ENCODE measurements around the gene TBC1D2B. TPM values are rescaled to one million over a fixed set of nuclear protein-coding genes. Genes with fewer than 3 reads are reported as not detected.
"Not testable (repeated sequence)": the region's sequence is repeated elsewhere in the genome, so short reads cannot be mapped to it uniquely, and the experiment has no call there.

The TBC1D2B gene
- total and polyA plus RNA-seq, 10 donors = 9.4 to 131 (median 97.4) TPM

- peak; percentile 74 for DNase-seq
- Histone ChIP-seq H3K27ac (peak overlapping the region in 6 of 8 donors; percentile 38 to 72 (median 63)), H3K4me1 (peaks cover 25 to 70% (median 45%) of the 10 kb centered on the region in 6 donors), H3K36me3 (peaks cover 0 to 34% (median 0%) of the 10 kb centered on the region in 6 donors), H3K9me3 (no peaks in the 10 kb centered on the region), H3K4me3 (no peak overlapping the region), H3K27me3 (replicated peaks in 1 of 7) (no peaks in the 10 kb centered on the region)
- intact Hi-C loops (cut with DNase I; ENCODE audit: low total_unique reads) = no loop called here
- no peak for TF ChIP-seq POLR2AphosphoS5 (IDR thresholded peaks at IDR 0.05)
- TF ChIP-seq CTCF (IDR thresholded peaks at IDR 0.05 in 8 of 11, conservative IDR thresholded peaks at IDR 0.05 in 3 of 11) = no peak
- TF ChIP-seq POLR2A (IDR thresholded peaks at IDR 0.05) = no peak
- WGBS, 5 donors = 65 to 83% (median 71%) methylated on average over 10 to 12 of the region's 12 CpGs
These were observed 86.5 kb downstream of the TBC1D2B start for GRCh38 chr15:77991029-77991406.

GRCh38 chr15:77989296-77990143, 88.0 kb downstream of the TBC1D2B start:
- DNase-seq = peak; percentile 76
- Histone ChIP-seq H3K4me3 (no peak overlapping the region), H3K4me1 (peaks cover 25 to 60% (median 45%) of the 10 kb centered on the region in 6 donors), H3K36me3 (peaks cover 0 to 25% (median 0%) of the 10 kb centered on the region in 6 donors), H3K27me3 (replicated peaks in 1 of 7) (no peaks in the 10 kb centered on the region), H3K27ac (peak overlapping the region in 3 of 8 donors; percentile 41 to 68 (median 62)), H3K9me3 (no peaks in the 10 kb centered on the region)
- WGBS, 5 donors = 62 to 75% (median 67%) methylated on average over 7 to 22 of the region's 22 CpGs
- intact Hi-C loops (cut with DNase I; ENCODE audit: low total_unique reads) = no loop called here
- TF ChIP-seq POLR2A (IDR thresholded peaks at IDR 0.05) (no peak), POLR2AphosphoS5 (IDR thresholded peaks at IDR 0.05) (no peak), CTCF (IDR thresholded peaks at IDR 0.05 in 8 of 11, conservative IDR thresholded peaks at IDR 0.05 in 3 of 11) (no peak)

- no peaks in the 10 kb centered on the region for H3K9me3 ChIP-seq
- H3K4me1 ChIP-seq = peaks cover 18 to 58% (median 40%) of the 10 kb centered on the region in 6 donors
- H3K27me3 ChIP-seq (replicated peaks in 1 of 7) = no peaks in the 10 kb centered on the region
- WGBS, 5 donors = 65 to 84% (median 79%) methylated on average over 27 to 34 of the region's 34 CpGs
- no peak overlapping the region for H3K27ac ChIP-seq
- H3K36me3 ChIP-seq = peaks cover 0 to 17% (median 0%) of the 10 kb centered on the region in 6 donors
- intact Hi-C loops (cut with DNase I; ENCODE audit: low total_unique reads) = no loop called here
- DNase-seq = peak; percentile 74
- TF ChIP-seq CTCF (IDR thresholded peaks at IDR 0.05 in 8 of 11, conservative IDR thresholded peaks at IDR 0.05 in 3 of 11) = no peak
- peak; percentile 6 to 51 (median 42) for TF ChIP-seq POLR2AphosphoS5 (IDR thresholded peaks at IDR 0.05)
- no peak for TF ChIP-seq POLR2A (IDR thresholded peaks at IDR 0.05)
- no peak overlapping the region for H3K4me3 ChIP-seq
These were observed 88.9 kb downstream of the TBC1D2B start for GRCh38 chr15:77988347-77989295.

GRCh38 chr15:77987765-77988136, 89.8 kb downstream of the TBC1D2B start:
- H3K4me3 ChIP-seq; intact Hi-C loops (cut with DNase I; ENCODE audit: low total_unique reads); H3K27me3 ChIP-seq (replicated peaks in 1 of 7); H3K9me3 ChIP-seq; H3K27ac ChIP-seq; H3K36me3 ChIP-seq: not testable (repeated sequence)
- peaks cover 11 to 52% (median 34%) of the 10 kb centered on the region in 6 donors for H3K4me1 ChIP-seq
- 85 to 100% (median 90%) methylated on average over 2 to 15 of the region's 15 CpGs for WGBS, 5 donors
- peak; percentile 41 for DNase-seq

Data from spleen (tissue), 11 donors.